Measurements from ENCODE around the gene ERBB4.

The ERBB4 gene

GRCh38 chr2:211503198-211503597 is 1035.4 kb downstream of the ERBB4 start:
- no peak for DNase-seq

GRCh38 chr2:211498551-211499205 is 1039.9 kb downstream of the ERBB4 start:
- DNase-seq = no peak

- no peak for DNase-seq
Measured at GRCh38 chr2:211495339-211495738, 1043.3 kb downstream of the ERBB4 start.

GRCh38 chr2:211494536-211494935 is 1044.1 kb downstream of the ERBB4 start:
- no peak for DNase-seq

- DNase-seq = no peak
Measured at GRCh38 chr2:211494085-211494484, 1044.5 kb downstream of the ERBB4 start.

GRCh38 chr2:211487733-211488132 is 1050.9 kb downstream of the ERBB4 start:
- no peak for DNase-seq

GRCh38 chr2:211479536-211480150 is 1059.0 kb downstream of the ERBB4 start:
- no peak for DNase-seq

- no peak for DNase-seq
Measured at GRCh38 chr2:211477537-211478275, 1060.9 kb downstream of the ERBB4 start.

GRCh38 chr2:211473116-211473515 is 1065.5 kb downstream of the ERBB4 start:
- DNase-seq = no peak

GRCh38 chr2:211469664-211470059 is 1068.9 kb downstream of the ERBB4 start:
- DNase-seq = no peak

GRCh38 chr2:211468877-211469663 is 1069.5 kb downstream of the ERBB4 start:
- DNase-seq = peak; percentile 61

GRCh38 chr2:211468217-211468616 is 1070.4 kb downstream of the ERBB4 start:
- DNase-seq = no peak

- DNase-seq = no peak
Measured at GRCh38 chr2:211463397-211463796, 1075.2 kb downstream of the ERBB4 start.

GRCh38 chr2:211458974-211459373 is 1079.6 kb downstream of the ERBB4 start:
- no peak for DNase-seq

GRCh38 chr2:211457325-211457724 is 1081.3 kb downstream of the ERBB4 start:
- DNase-seq = no peak

- peak; percentile 63 for DNase-seq
Measured at GRCh38 chr2:211455216-211455841, 1083.3 kb downstream of the ERBB4 start.

- peak; percentile 57 for DNase-seq
Measured at GRCh38 chr2:211454679-211455078, 1083.9 kb downstream of the ERBB4 start.

GRCh38 chr2:211453311-211453887 is 1085.2 kb downstream of the ERBB4 start:
- DNase-seq = no peak

- DNase-seq = no peak
Measured at GRCh38 chr2:211451642-211452041, 1087.0 kb downstream of the ERBB4 start.

- no peak for DNase-seq
Measured at GRCh38 chr2:211449819-211450218, 1088.8 kb downstream of the ERBB4 start.

GRCh38 chr2:211447548-211447947 is 1091.1 kb downstream of the ERBB4 start:
- no peak for DNase-seq

GRCh38 chr2:211440107-211440506 is 1098.5 kb downstream of the ERBB4 start:
- no peak for DNase-seq

Data from islet precursor cell (in vitro differentiated cells).